Ovary (tissue), 9 donors: ENCODE measurements around the gene PAQR4. TPM values are rescaled to one million over a fixed set of nuclear protein-coding genes. Genes with fewer than 3 reads are reported as not detected.

Experiments used
- DNase-seq, 5 donors: peaks; one replicate each; pipeline ENCODE4 v3.0.0-alpha.2; 2019 to 2020
- H3K27ac ChIP-seq, 2 donors: fragments of 200-600 bp; one replicate each; pipeline versions ENCODE4 v1.5.1 to v1.8.0; 2019 to 2022
- H3K27me3 ChIP-seq: fragments of 200-600 bp; one replicate; pipeline ENCODE4 v1.8.0; 2022
- H3K36me3 ChIP-seq: fragments of 200-600 bp; sonication (generic); one replicate; pipeline ENCODE4 v1.5.1; 2019
- H3K4me1 ChIP-seq: one replicate; pipeline ENCODE4 v1.8.1; 2013; ENCODE audit warnings: mild to moderate bottlenecking, moderate library complexity; ENCODE audit not compliant: insufficient read depth
- H3K4me3 ChIP-seq: fragments of 200-600 bp; sonication (generic); one replicate; pipeline ENCODE4 v1.5.1; 2017
- H3K9me3 ChIP-seq, 2 donors: fragments of 200-600 bp in 1 of 2; sonication (generic) in 1 of 2; one replicate each; pipeline versions ENCODE4 v1.5.1 to v1.8.1; 2013 to 2019; ENCODE audit warnings: mild to moderate bottlenecking in 1 of 2, moderate library complexity in 1 of 2
- CTCF ChIP-seq, 3 donors: fragments of 450-650 bp in 2 of 3; fragments of 200-600 bp in 1 of 3; IDR thresholded peaks; one replicate each; pipeline versions ENCODE4 v1.5.1 to v1.8.0; 2016 to 2022; ENCODE audit warnings: antibody characterized with exemption in 3 of 3, mild to moderate bottlenecking in 1 of 3
- EP300 ChIP-seq: sonication (generic); formaldehyde crosslinking; IDR thresholded peaks from one replicate; pipeline ENCODE4 v1.6.1; 2017; ENCODE audit warnings: antibody characterized with exemption
- POLR2A ChIP-seq: fragments of 450-650 bp; IDR thresholded peaks from one replicate; pipeline ENCODE4 v1.6.1; 2017; ENCODE audit warnings: antibody characterized with exemption, mild to moderate bottlenecking, moderate library complexity
- WGBS, 3 donors: extraction: QIAGEN DNeasy Blood & Tissue Kit in 1 of 3; methylation state at CpG; one replicate each; pipeline versions ENCODE4 v1.1.5 to v1.1.7; 2013 to 2017; 5-methylcytosine and 5-hydroxymethylcytosine counted together
- intact Hi-C, 4 donors: fragments of 100-400 bp; cut with DNase I; formaldehyde crosslinking; loops; one replicate each; pipeline versions ENCODE4 v1.11.0 to v1.15.1; 2022 to 2023
- polyA plus RNA-seq, 2 donors: library from polyadenylated mRNA; stranded (reverse); fragments of 200-250 nt in 1 of 2; fragments of 350-450 nt in 1 of 2; fragmentation: Illumina TruSeq in 1 of 2; extraction: RNeasy Lipid Tissue Mini Kit (QIAGEN cat#74804) in 1 of 2; gene quantifications; one replicate each; pipeline ENCODE4 v1.2.3, GENCODE V29; 2013 to 2014
- small RNA-seq: library from RNA; depleted of rRNA; stranded (forward); fragments of <200 nt; gene quantifications from one replicate; pipeline ENCODE3, GENCODE V24; 2016
- total RNA-seq, 7 donors: library from RNA; depleted of rRNA in 2 of 7; stranded (reverse); fragments of >200 nt in 2 of 7; fragmentation: NEBNext Ultra II Directional in 3 of 7; extraction: Animal tissue kit (Norgen Biotek cat#: 25700) in 3 of 7; gene quantifications; one replicate each; pipeline versions ENCODE4 v1.1.0 to v1.2.4, GENCODE V29; 2016 to 2023
- donor health status: DM: no; HTN: no; CAD: no; lungs with moderate emphysema.
- donor health status: DM: no; HTN: no; CAD: no.
- donor health status: Bipolar disorder and iron deficiency.
- donor health status: DM: yes; HTN: yes; CAD: no.
- donor health status: DM: no; HTN: no; CAD: no.
- donor health status: DM: yes; HTN: yes; CAD: no.

The PAQR4 gene
- total and polyA plus RNA-seq, 9 donors, result 0.30 to 5.7 (median 1.5) TPM

GRCh38 chr16:3021449-3022207 is 52.5 kb downstream of the PAQR4 start:
- WGBS, 3 donors, result 3 to 4% (median 4%) methylated on average over 24 to 25 of the region's 25 CpGs
- TF ChIP-seq EP300, result no peak
- TF ChIP-seq POLR2A, result no peak
- no peak for TF ChIP-seq CTCF (IDR thresholded peaks at IDR 0.05)
- Histone ChIP-seq H3K36me3 (no peaks in the 10 kb centered on the region), H3K4me3 (peak overlapping the region; percentile 60), H3K27me3 (no peaks in the 10 kb centered on the region), H3K4me1 (peaks cover 21% of the 10 kb centered on the region), H3K9me3 (no peaks in the 10 kb centered on the region), H3K27ac (peak overlapping the region; percentile 91 to 92)
- DNase-seq, result peak; percentile 70 to 85 (median 77)
- intact Hi-C loops, result loop anchor here in 1 of 4 donors (10.0 kb wide), 1 partner anchor 263 kb away; the partner anchor contains the start of gene ZNF263

GRCh38 chr16:3022208-3022683 is 53.1 kb downstream of the PAQR4 start:
- Histone ChIP-seq H3K27ac (peak overlapping the region; percentile 91 to 92), H3K4me1 (peaks cover 21% of the 10 kb centered on the region), H3K36me3 (no peaks in the 10 kb centered on the region), H3K4me3 (no peak overlapping the region), H3K27me3 (no peaks in the 10 kb centered on the region), H3K9me3 (no peaks in the 10 kb centered on the region)
- peak; percentile 62 for TF ChIP-seq EP300
- TF ChIP-seq POLR2A, result no peak
- intact Hi-C loops, result loop anchor here in 1 of 4 donors (10.0 kb wide), 1 partner anchor 263 kb away; the partner anchor contains the start of gene ZNF263
- peak; percentile 90 to 95 (median 91) for DNase-seq
- WGBS, 3 donors, result 1 to 2% (median 2%) methylated on average over 8 of the region's 8 CpGs

GRCh38 chr16:3022684-3023414 is 53.7 kb downstream of the PAQR4 start:
- WGBS, 3 donors, result 12 to 26% (median 20%) methylated on average over 8 of the region's 8 CpGs
- Histone ChIP-seq H3K4me3 (peak overlapping the region; percentile 76), H3K9me3 (no peaks in the 10 kb centered on the region), H3K27me3 (no peaks in the 10 kb centered on the region), H3K4me1 (peaks cover 21% of the 10 kb centered on the region), H3K27ac (peak overlapping the region; percentile 91 to 92), H3K36me3 (no peaks in the 10 kb centered on the region)
- DNase-seq, result peak in 1 of 5 donors; percentile 53
- TF ChIP-seq CTCF (IDR thresholded peaks at IDR 0.05) (no peak), POLR2A (no peak), EP300 (no peak)
- intact Hi-C loops, result loop anchor here in 1 of 4 donors (10.0 kb wide), 1 partner anchor 262 kb away; the partner anchor contains the start of gene ZNF263

Small RNA genes lying within 50 kb of the gene (small RNA-seq; reads per million reads assigned to genes)
- not detected for gene LINC00514

Other genes with a start within 250 kb of the PAQR4 start
- 1 to 10 TPM in 3 of 7 donors, under 1 TPM in 4; 0.46 to 1.3 (median 0.92) TPM for gene PRSS27, start 249.1 kb upstream of the PAQR4 start, total RNA-seq
- gene PRSS27, start 249.1 kb upstream of the PAQR4 start, polyA plus RNA-seq, result 1 to 10 TPM in 1 of 2 donors, not detected in 1; 1.3 TPM
- gene SRRM2, start 216.7 kb upstream of the PAQR4 start, total RNA-seq, result 100 to 1,000 TPM; 300 to 736 (median 470) TPM
- gene SRRM2, start 216.7 kb upstream of the PAQR4 start, polyA plus RNA-seq, result 100 to 1,000 TPM; 524 to 602 TPM
- gene ELOB, start 192.1 kb upstream of the PAQR4 start, total RNA-seq, result 100 to 1,000 TPM; 136 to 498 (median 172) TPM
- 100 to 1,000 TPM in 1 of 2 donors, 1 to 10 TPM in 1; 8.9 to 385 TPM for gene ELOB, start 192.1 kb upstream of the PAQR4 start, polyA plus RNA-seq
- gene PRSS33, start 181.8 kb upstream of the PAQR4 start, total RNA-seq, result 10 to 100 TPM in 1 of 7 donors, 1 to 10 TPM in 1, under 1 TPM in 3, not detected in 2; 0.36 to 26.8 (median 0.82) TPM
- not detected for gene PRSS33, start 181.8 kb upstream of the PAQR4 start, polyA plus RNA-seq
- under 1 TPM in 1 of 7 donors, not detected in 6; 0.20 TPM for gene PRSS41, start 170.9 kb upstream of the PAQR4 start, total RNA-seq
- gene PRSS41, start 170.9 kb upstream of the PAQR4 start, polyA plus RNA-seq, result not detected
- gene PRSS21, start 152.1 kb upstream of the PAQR4 start, total RNA-seq, result 1 to 10 TPM in 3 of 7 donors, under 1 TPM in 1, not detected in 3; 0.87 to 9.3 (median 2.4) TPM
- under 1 TPM in 1 of 2 donors, not detected in 1; 0.53 TPM for gene PRSS21, start 152.1 kb upstream of the PAQR4 start, polyA plus RNA-seq
- gene ZG16B, start 139.0 kb upstream of the PAQR4 start, total RNA-seq, result 1 to 10 TPM in 1 of 7 donors, under 1 TPM in 3, not detected in 3; 0.32 to 1.0 (median 0.45) TPM
- gene ZG16B, start 139.0 kb upstream of the PAQR4 start, polyA plus RNA-seq, result 1 to 10 TPM in 1 of 2 donors, under 1 TPM in 1; 0.28 to 1.8 TPM
- gene PRSS22, start 111.2 kb upstream of the PAQR4 start, total RNA-seq, result 1 to 10 TPM in 4 of 7 donors, under 1 TPM in 1, not detected in 2; 0.60 to 7.2 (median 1.3) TPM
- under 1 TPM in 1 of 2 donors, not detected in 1; 0.10 TPM for gene PRSS22, start 111.2 kb upstream of the PAQR4 start, polyA plus RNA-seq
- gene FLYWCH2, start 86.1 kb upstream of the PAQR4 start, total RNA-seq, result 10 to 100 TPM; 24.7 to 46.0 (median 30.6) TPM
- 10 to 100 TPM in 1 of 2 donors, 1 to 10 TPM in 1; 3.0 to 50.9 TPM for gene FLYWCH2, start 86.1 kb upstream of the PAQR4 start, polyA plus RNA-seq
- gene FLYWCH1, start 57.4 kb upstream of the PAQR4 start, total RNA-seq, result 10 to 100 TPM; 31.4 to 66.9 (median 55.3) TPM
- 10 to 100 TPM in 1 of 2 donors, 1 to 10 TPM in 1; 2.2 to 37.2 TPM for gene FLYWCH1, start 57.4 kb upstream of the PAQR4 start, polyA plus RNA-seq
- gene KREMEN2, start 5.1 kb upstream of the PAQR4 start, total RNA-seq, result under 1 TPM in 4 of 7 donors, not detected in 3; 0.18 to 0.57 (median 0.23) TPM
- gene KREMEN2, start 5.1 kb upstream of the PAQR4 start, polyA plus RNA-seq, result not detected
- 1 to 10 TPM in 3 of 7 donors, under 1 TPM in 2, not detected in 2; 0.23 to 2.6 (median 1.1) TPM for gene PKMYT1, start 11.1 kb downstream of the PAQR4 start, total RNA-seq
- under 1 TPM in 1 of 2 donors, not detected in 1; 0.52 TPM for gene PKMYT1, start 11.1 kb downstream of the PAQR4 start, polyA plus RNA-seq
- gene CLDN9, start 43.6 kb downstream of the PAQR4 start, total RNA-seq, result under 1 TPM in 4 of 7 donors, not detected in 3; 0.11 to 0.24 (median 0.19) TPM
- gene CLDN9, start 43.6 kb downstream of the PAQR4 start, polyA plus RNA-seq, result not detected
- 1 to 10 TPM in 1 of 7 donors, not detected in 6; 1.8 TPM for gene CLDN6, start 48.8 kb downstream of the PAQR4 start, total RNA-seq
- not detected for gene CLDN6, start 48.8 kb downstream of the PAQR4 start, polyA plus RNA-seq
- gene TNFRSF12A, start 51.0 kb downstream of the PAQR4 start, total RNA-seq, result 10 to 100 TPM in 2 of 7 donors, 1 to 10 TPM in 5; 3.7 to 52.5 (median 8.6) TPM
- gene TNFRSF12A, start 51.0 kb downstream of the PAQR4 start, polyA plus RNA-seq, result 1 to 10 TPM; 7.9 to 8.1 TPM
- 10 to 100 TPM; 15.9 to 73.1 (median 55.1) TPM for gene HCFC1R1, start 54.6 kb downstream of the PAQR4 start, total RNA-seq
- gene HCFC1R1, start 54.6 kb downstream of the PAQR4 start, polyA plus RNA-seq, result 10 to 100 TPM; 27.5 to 82.0 TPM
- 10 to 100 TPM in 6 of 7 donors, 1 to 10 TPM in 1; 6.7 to 21.0 (median 15.6) TPM for gene THOC6, start 54.7 kb downstream of the PAQR4 start, total RNA-seq
- gene THOC6, start 54.7 kb downstream of the PAQR4 start, polyA plus RNA-seq, result 10 to 100 TPM in 1 of 2 donors, 1 to 10 TPM in 1; 3.5 to 14.3 TPM
- 10 to 100 TPM in 1 of 7 donors, 1 to 10 TPM in 2, under 1 TPM in 2, not detected in 2; 0.89 to 21.9 (median 1.7) TPM for gene BICDL2, start 67.6 kb downstream of the PAQR4 start, total RNA-seq
- gene BICDL2, start 67.6 kb downstream of the PAQR4 start, polyA plus RNA-seq, result under 1 TPM in 1 of 2 donors, not detected in 1; 0.02 TPM
- under 1 TPM in 6 of 7 donors, not detected in 1; 0.15 to 0.72 (median 0.61) TPM for gene MMP25, start 77.2 kb downstream of the PAQR4 start, total RNA-seq
- gene MMP25, start 77.2 kb downstream of the PAQR4 start, polyA plus RNA-seq, result under 1 TPM; 0.17 to 0.59 TPM
- gene IL32, start 96.3 kb downstream of the PAQR4 start, total RNA-seq, result 10 to 100 TPM in 4 of 7 donors, 1 to 10 TPM in 3; 3.8 to 24.7 (median 10.6) TPM
- gene IL32, start 96.3 kb downstream of the PAQR4 start, polyA plus RNA-seq, result 10 to 100 TPM; 23.9 to 54.9 TPM
- under 1 TPM in 2 of 7 donors, not detected in 5; 0.47 to 0.69 TPM for gene ZSCAN10, start 129.9 kb downstream of the PAQR4 start, total RNA-seq
- under 1 TPM in 1 of 2 donors, not detected in 1; 0.06 TPM for gene ZSCAN10, start 129.9 kb downstream of the PAQR4 start, polyA plus RNA-seq
- 10 to 100 TPM; 10.7 to 16.3 (median 15.6) TPM for gene ZNF205, start 143.2 kb downstream of the PAQR4 start, total RNA-seq
- gene ZNF205, start 143.2 kb downstream of the PAQR4 start, polyA plus RNA-seq, result 10 to 100 TPM in 1 of 2 donors, 1 to 10 TPM in 1; 3.0 to 22.1 TPM
- gene ZNF213, start 165.7 kb downstream of the PAQR4 start, total RNA-seq, result 10 to 100 TPM in 5 of 7 donors, 1 to 10 TPM in 2; 4.7 to 18.9 (median 12.2) TPM
- gene ZNF213, start 165.7 kb downstream of the PAQR4 start, polyA plus RNA-seq, result 10 to 100 TPM in 1 of 2 donors, under 1 TPM in 1; 0.95 to 10.7 TPM
- not detected for gene OR1F1, start 218.9 kb downstream of the PAQR4 start, total RNA-seq
- gene OR1F1, start 218.9 kb downstream of the PAQR4 start, polyA plus RNA-seq, result not detected